ENCODE measurements around the gene DLST.

DLST gene

DNA sequence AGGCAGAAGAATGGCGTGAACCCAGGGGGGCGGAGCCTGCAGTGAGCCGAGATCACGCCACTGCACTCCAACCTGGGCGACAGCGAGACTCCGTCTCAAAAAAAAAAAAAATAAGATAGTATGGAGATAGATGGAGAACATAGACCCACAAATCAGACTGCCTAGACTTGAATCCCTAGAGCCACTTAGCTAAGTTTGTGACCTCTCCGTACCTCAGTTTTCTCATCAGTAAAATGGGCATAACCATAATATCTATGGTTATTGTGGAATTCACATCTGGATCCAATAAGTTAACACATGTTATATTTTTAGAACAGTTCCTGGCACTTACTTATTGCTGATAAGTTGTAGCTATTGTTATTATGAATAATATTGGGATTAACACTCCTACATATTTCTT, 13.0 kb upstream of the DLST start:
- no peak overlapping the region for H3K27ac ChIP-seq
- TF ChIP-seq CTCF (IDR thresholded peaks at IDR 0.05), result no peak
- TF ChIP-seq ZFX (IDR thresholded peaks at IDR 0.05; ENCODE audit: borderline replicate concordance), result no peak

- no peak for TF ChIP-seq ZFX (IDR thresholded peaks at IDR 0.05; ENCODE audit: borderline replicate concordance)
- no peak overlapping the region for H3K27ac ChIP-seq
These were observed 9.9 kb upstream of the DLST start for GRCh38 chr14:74871819-74872218.

GRCh38 chr14:74875204-74875603, 6.5 kb upstream of the DLST start:
- TF ChIP-seq CTCF (IDR thresholded peaks at IDR 0.05) (no peak), ZFX (IDR thresholded peaks at IDR 0.05; ENCODE audit: borderline replicate concordance) (no peak)
- H3K27ac ChIP-seq, result no peak overlapping the region

- no peak for TF ChIP-seq ZFX (IDR thresholded peaks at IDR 0.05; ENCODE audit: borderline replicate concordance)
- no peak for TF ChIP-seq CTCF (IDR thresholded peaks at IDR 0.05)
- H3K27ac ChIP-seq, result no peak within 1 kb of the TSS
These were observed 5.5 kb upstream of the DLST start, which contains the start of gene PROX2 for GRCh38 chr14:74875941-74876913. PROX2 (minus strand) TSS chr14:74876145; CDS start chr14:74863834, 12,311 bp downstream.

GRCh38 chr14:74879427-74880182, 2.1 kb upstream of the DLST start:
- TF ChIP-seq ZFX (IDR thresholded peaks at IDR 0.05; ENCODE audit: borderline replicate concordance), result no peak
- TF ChIP-seq CTCF (IDR thresholded peaks at IDR 0.05), result no peak
- peak overlapping the region; percentile 32; the same call in 1 of the 2 replicates for H3K27ac ChIP-seq

GRCh38 chr14:74882103-74882920, 596 bp downstream of the DLST start:
- TF ChIP-seq CTCF (IDR thresholded peaks at IDR 0.05), result no peak
- TF ChIP-seq ZFX (IDR thresholded peaks at IDR 0.05; ENCODE audit: borderline replicate concordance), result peak; percentile 8; the same call in 1 of the 2 replicates
- peak overlapping the region; percentile 74 for H3K27ac ChIP-seq

GRCh38 chr14:74886001-74886400, 4.3 kb downstream of the DLST start:
- H3K27ac ChIP-seq, result no peak overlapping the region

More at GRCh38 chr14:74886001-74886400, 4.3 kb downstream of the DLST start:
- no peak for TF ChIP-seq CTCF (IDR thresholded peaks at IDR 0.05)
- TF ChIP-seq ZFX (IDR thresholded peaks at IDR 0.05; ENCODE audit: borderline replicate concordance), result no peak
